Heart right ventricle (tissue), 16 donors: Measurements from ENCODE around the gene HYAL3. TPM values are rescaled to one million over a fixed set of nuclear protein-coding genes. Genes with fewer than 3 reads are reported as not detected.

ENCODE experiments used
- ATAC-seq, 8 donors: fragments of 200-7000 bp; cut with Tn5 transposase; one replicate each; pipeline ENCODE4 v1.9.1; 2020; ENCODE audit warnings: mild to moderate bottlenecking in 8 of 8, moderate library complexity in 8 of 8, moderate number of reproducible peaks in 1 of 8
- DNase-seq, 2 donors: peaks; one replicate each; pipeline ENCODE4 v3.0.0-alpha.2; 2020
- H3K27ac ChIP-seq, 10 donors: fragments of 200-600 bp; sonication (generic) in 2 of 10; one replicate each; pipeline versions ENCODE4 v1.5.0 to v1.8.0; 2020 to 2022; ENCODE audit warnings: mild to moderate bottlenecking in 3 of 10
- H3K27me3 ChIP-seq, 7 donors: fragments of 200-600 bp; one replicate each; pipeline ENCODE4 v1.8.0; 2021 to 2022; ENCODE audit warnings: mild to moderate bottlenecking in 2 of 7
- H3K36me3 ChIP-seq, 9 donors: fragments of 200-600 bp; sonication (generic) in 1 of 9; one replicate each; pipeline versions ENCODE4 v1.5.0 to v1.8.0; 2020 to 2022; ENCODE audit warnings: mild to moderate bottlenecking in 2 of 9
- H3K4me1 ChIP-seq, 9 donors: fragments of 200-600 bp; sonication (generic) in 1 of 9; one replicate each; pipeline versions ENCODE4 v1.5.0 to v1.8.0; 2020 to 2022; ENCODE audit warnings: mild to moderate bottlenecking in 4 of 9
- H3K4me3 ChIP-seq, 10 donors: fragments of 200-600 bp; sonication (generic) in 2 of 10; one replicate each; pipeline versions ENCODE4 v1.5.0 to v1.8.0; 2020 to 2022; ENCODE audit warnings: mild to moderate bottlenecking in 7 of 10, moderate library complexity in 2 of 10
- H3K9me3 ChIP-seq, 11 donors: fragments of 200-600 bp in 10 of 11; sonication (generic) in 2 of 11; one replicate each; pipeline versions ENCODE4 v1.5.0 to v1.8.0; 2013 to 2022; ENCODE audit warnings: mild to moderate bottlenecking in 2 of 11, control low read depth in 1 of 11, moderate library complexity in 1 of 11
- CTCF ChIP-seq, 9 donors: fragments of 200-600 bp; sonication (generic) in 2 of 9; IDR thresholded peaks; one replicate each; pipeline versions ENCODE4 v1.5.0 to v1.8.0; 2021 to 2022; ENCODE audit warnings: antibody characterized with exemption in 9 of 9, mild to moderate bottlenecking in 5 of 9, moderate library complexity in 1 of 9
- WGBS, 2 donors: extraction: QIAGEN DNeasy Blood & Tissue Kit; methylation state at CpG; one replicate each; pipeline ENCODE4 v1.1.7; 2013; ENCODE audit warnings: inconsistent platforms in 1 of 2; 5-methylcytosine and 5-hydroxymethylcytosine counted together
- intact Hi-C, 10 donors: fragments of 100-400 bp; cut with DNase I; formaldehyde crosslinking; loops; one replicate each; pipeline versions ENCODE4 v1.11.1 to v1.14.2; 2022
- polyA plus RNA-seq, 2 donors: library from polyadenylated mRNA; stranded (reverse); fragments of 200-250 nt; gene quantifications; one replicate each; pipeline ENCODE4 v1.2.3, GENCODE V29; 2013
- total RNA-seq, 10 donors: library from RNA; stranded (reverse); fragmentation: NEBNext Ultra II Directional in 3 of 10; extraction: Animal tissue kit (Norgen Biotek cat#: 25700) in 3 of 10; gene quantifications; one replicate each; pipeline versions ENCODE4 v1.2.1 to v1.2.4, GENCODE V29; 2021 to 2023
- donor health status: Arrhythmogenic right ventricular cardiomyopathy.
- donor health status: ischemic (EF 13 %, LVEDD 7.1; RV severe dilation, severe dysfunction).
- donor health status: healthy with polysubstance abuse.
- donor health status: DM: no; HTN: yes; CAD: no.
- donor health status: DM: no; HTN: no; CAD: no.
- donor health status: ischemic (EF 25% LVEDD 6.9; RV normal size, moderate dysfunction).
- donor health status: ischemic (EF 25% LVEDD 5.7; RV mildly dilated, moderate dysfunction).
- donor health status: healthy.
- donor health status: DM: yes; HTN: yes; CAD: no.
- donor health status: Ischemic cardiomyopathy.
- donor health status: ischemic (EF 35%, LVEDD 5.7; RV mildly dilated, moderate dysfunction).
- donor health status: nonischemic (EF 11% LVEDD 7.7; RV severe dilation, severe dysfunction).
- donor health status: DM: yes; HTN: yes; CAD: no.
- donor health status: PGD.
- donor health status: ischemic (EF 29% LVEDD 5.4; RV normal size, mild dysfunction).
- donor health status: nonischemic (EF 23%, LVEDD 6.1; RV moderate dilation, normal function).

HYAL3 gene
- total and polyA plus RNA-seq, 12 donors = 0.80 to 3.0 (median 2.0) TPM

- peaks cover 67 to 100% (median 99%) of the 10 kb centered on the region in 9 donors for H3K4me1 ChIP-seq
- no peaks in the 10 kb centered on the region for H3K9me3 ChIP-seq
- WGBS, 2 donors = 45 to 58% methylated on average over 4 of the region's 4 CpGs
- H3K36me3 ChIP-seq = peaks cover 0 to 63% (median 0%) of the 10 kb centered on the region in 9 donors
- no peak for ATAC-seq
- DNase-seq = no peak
- no peaks in the 10 kb centered on the region for H3K27me3 ChIP-seq
- intact Hi-C loops = no loop called here
- TF ChIP-seq CTCF (IDR thresholded peaks at IDR 0.05) = no peak
- H3K27ac ChIP-seq = peak overlapping the region; percentile 83 to 100 (median 94)
- peak overlapping the region in 7 of 10 donors; percentile 6 to 34 (median 23) for H3K4me3 ChIP-seq
These were observed 55.7 kb downstream of the HYAL3 start for GRCh38 chr3:50243543-50243895.

- WGBS, 2 donors = 29 to 34% methylated on average over 14 of the region's 14 CpGs
- H3K9me3 ChIP-seq = no peaks in the 10 kb centered on the region
- H3K27me3 ChIP-seq = no peaks in the 10 kb centered on the region
- peak overlapping the region; percentile 83 to 100 (median 94) for H3K27ac ChIP-seq
- peaks cover 0 to 63% (median 0%) of the 10 kb centered on the region in 9 donors for H3K36me3 ChIP-seq
- peak in 1 of 9 donors; percentile 13 for TF ChIP-seq CTCF (IDR thresholded peaks at IDR 0.05)
- intact Hi-C loops = no loop called here
- DNase-seq (peak; percentile 69 to 82), ATAC-seq (peak in 7 of 8 donors; percentile 23 to 60 (median 49))
- peak overlapping the region in 7 of 10 donors; percentile 6 to 34 (median 23) for H3K4me3 ChIP-seq
- H3K4me1 ChIP-seq = peaks cover 67 to 100% (median 98%) of the 10 kb centered on the region in 9 donors
These were observed 56.2 kb downstream of the HYAL3 start for GRCh38 chr3:50242851-50243542.

Other genes with a start within 250 kb of the HYAL3 start
- gene RBM5, start 210.5 kb downstream of the HYAL3 start, total RNA-seq = 10 to 100 TPM; 46.9 to 67.0 (median 56.8) TPM
- 10 to 100 TPM; 30.2 to 86.3 TPM for gene RBM5, start 210.5 kb downstream of the HYAL3 start, polyA plus RNA-seq
- 10 to 100 TPM in 5 of 10 donors, 1 to 10 TPM in 5; 5.1 to 37.2 (median 10.2) TPM for gene SEMA3F, start 144.1 kb downstream of the HYAL3 start, total RNA-seq
- gene SEMA3F, start 144.1 kb downstream of the HYAL3 start, polyA plus RNA-seq = 10 to 100 TPM; 15.1 to 21.3 TPM
- not detected for gene GNAT1, start 107.8 kb downstream of the HYAL3 start, total RNA-seq
- not detected for gene GNAT1, start 107.8 kb downstream of the HYAL3 start, polyA plus RNA-seq
- 10 to 100 TPM in 7 of 10 donors, 1 to 10 TPM in 3; 6.2 to 16.4 (median 11.2) TPM for gene SLC38A3, start 94.1 kb downstream of the HYAL3 start, total RNA-seq
- gene SLC38A3, start 94.1 kb downstream of the HYAL3 start, polyA plus RNA-seq = 10 to 100 TPM in 1 of 2 donors, 1 to 10 TPM in 1; 1.4 to 11.8 TPM
- 100 to 1,000 TPM; 112 to 270 (median 146) TPM for gene GNAI2, start 63.2 kb downstream of the HYAL3 start, total RNA-seq
- 100 to 1,000 TPM; 107 to 171 TPM for gene GNAI2, start 63.2 kb downstream of the HYAL3 start, polyA plus RNA-seq
- 10 to 100 TPM; 14.9 to 28.8 (median 21.9) TPM for gene SEMA3B, start 30.3 kb downstream of the HYAL3 start, total RNA-seq
- 10 to 100 TPM; 21.2 to 46.7 TPM for gene SEMA3B, start 30.3 kb downstream of the HYAL3 start, polyA plus RNA-seq
- gene LSMEM2, start 20.3 kb downstream of the HYAL3 start, total RNA-seq = 10 to 100 TPM; 13.2 to 45.2 (median 33.2) TPM
- gene LSMEM2, start 20.3 kb downstream of the HYAL3 start, polyA plus RNA-seq = 10 to 100 TPM in 1 of 2 donors, 1 to 10 TPM in 1; 1.9 to 26.3 TPM
- gene IFRD2, start 7.0 kb downstream of the HYAL3 start, total RNA-seq = 10 to 100 TPM; 45.3 to 96.2 (median 54.1) TPM
- gene IFRD2, start 7.0 kb downstream of the HYAL3 start, polyA plus RNA-seq = 100 to 1,000 TPM in 1 of 2 donors, 10 to 100 TPM in 1; 88.1 to 123 TPM
- 10 to 100 TPM in 1 of 10 donors, 1 to 10 TPM in 9; 7.7 to 11.1 (median 8.2) TPM for gene NAA80, start within 50 bp of the HYAL3 start, total RNA-seq
- 10 to 100 TPM in 1 of 2 donors, 1 to 10 TPM in 1; 6.4 to 13.5 TPM for gene NAA80, start within 50 bp of the HYAL3 start, polyA plus RNA-seq
- gene HYAL1, start 4.2 kb upstream of the HYAL3 start, total RNA-seq = 100 to 1,000 TPM in 1 of 10 donors, 10 to 100 TPM in 9; 48.8 to 120 (median 66.7) TPM
- gene HYAL1, start 4.2 kb upstream of the HYAL3 start, polyA plus RNA-seq = 10 to 100 TPM; 41.0 to 70.5 TPM
- gene HYAL2, start 23.3 kb upstream of the HYAL3 start, total RNA-seq = 10 to 100 TPM; 25.1 to 94.0 (median 35.2) TPM
- 100 to 1,000 TPM in 1 of 2 donors, 10 to 100 TPM in 1; 86.5 to 135 TPM for gene HYAL2, start 23.3 kb upstream of the HYAL3 start, polyA plus RNA-seq
- gene TUSC2, start 28.8 kb upstream of the HYAL3 start, total RNA-seq = 10 to 100 TPM; 23.7 to 34.9 (median 26.9) TPM
- gene TUSC2, start 28.8 kb upstream of the HYAL3 start, polyA plus RNA-seq = 10 to 100 TPM; 27.4 to 59.1 TPM
- gene RASSF1, start 41.4 kb upstream of the HYAL3 start, total RNA-seq = 10 to 100 TPM in 8 of 10 donors, 1 to 10 TPM in 2; 9.9 to 17.8 (median 11.9) TPM
- gene RASSF1, start 41.4 kb upstream of the HYAL3 start, polyA plus RNA-seq = 10 to 100 TPM; 22.1 to 59.8 TPM
- under 1 TPM in 3 of 10 donors, not detected in 7; 0.15 to 0.65 (median 0.22) TPM for gene ZMYND10, start 46.3 kb upstream of the HYAL3 start, total RNA-seq
- gene ZMYND10, start 46.3 kb upstream of the HYAL3 start, polyA plus RNA-seq = under 1 TPM; 0.20 to 0.88 TPM
- gene NPRL2, start 51.4 kb upstream of the HYAL3 start, total RNA-seq = 10 to 100 TPM; 13.0 to 23.6 (median 16.3) TPM
- 10 to 100 TPM; 15.5 to 29.8 TPM for gene NPRL2, start 51.4 kb upstream of the HYAL3 start, polyA plus RNA-seq
- 10 to 100 TPM in 1 of 10 donors, 1 to 10 TPM in 9; 3.9 to 10.9 (median 5.6) TPM for gene CYB561D2, start 51.5 kb upstream of the HYAL3 start, total RNA-seq
- gene CYB561D2, start 51.5 kb upstream of the HYAL3 start, polyA plus RNA-seq = 10 to 100 TPM in 1 of 2 donors, 1 to 10 TPM in 1; 8.1 to 21.8 TPM
- 10 to 100 TPM; 18.7 to 32.8 (median 24.2) TPM for gene TMEM115, start 60.1 kb upstream of the HYAL3 start, total RNA-seq
- gene TMEM115, start 60.1 kb upstream of the HYAL3 start, polyA plus RNA-seq = 10 to 100 TPM; 18.1 to 47.6 TPM
- 1 to 10 TPM in 9 of 10 donors, under 1 TPM in 1; 0.95 to 3.9 (median 2.6) TPM for gene CACNA2D2, start 204.2 kb upstream of the HYAL3 start, total RNA-seq
- gene CACNA2D2, start 204.2 kb upstream of the HYAL3 start, polyA plus RNA-seq = 1 to 10 TPM in 1 of 2 donors, under 1 TPM in 1; 0.42 to 2.2 TPM